ENCODE data around the gene CERS6.

Gene CERS6

DNA sequence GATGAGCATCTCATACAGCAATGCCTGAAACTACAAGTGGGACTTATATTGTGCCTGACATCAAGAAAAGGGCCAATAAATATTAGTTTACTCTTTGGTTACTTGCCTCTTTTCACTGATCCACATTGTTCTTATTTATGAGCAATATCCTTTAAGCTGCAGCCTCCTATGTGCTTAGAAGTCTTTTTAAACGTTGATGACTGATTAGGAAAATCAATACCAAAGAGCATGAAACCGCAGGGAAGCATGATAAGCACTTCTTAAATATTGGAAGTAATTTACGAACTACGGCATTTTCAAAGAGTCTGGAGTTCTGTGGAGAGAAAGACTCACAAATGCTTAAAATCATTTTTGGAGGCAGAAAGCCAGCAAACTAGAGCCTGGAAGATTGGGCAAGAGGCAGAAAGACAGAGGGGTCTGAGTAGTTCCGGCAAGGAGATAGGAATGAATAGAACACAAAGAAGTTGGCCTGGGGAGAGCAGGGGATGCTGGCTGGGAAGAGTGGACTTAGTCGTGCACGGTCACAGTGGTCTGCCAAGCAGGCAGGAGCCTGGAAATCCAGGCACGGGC lies 223.8 kb downstream of the CERS6 start:
- no peak for DNase-seq

DNA sequence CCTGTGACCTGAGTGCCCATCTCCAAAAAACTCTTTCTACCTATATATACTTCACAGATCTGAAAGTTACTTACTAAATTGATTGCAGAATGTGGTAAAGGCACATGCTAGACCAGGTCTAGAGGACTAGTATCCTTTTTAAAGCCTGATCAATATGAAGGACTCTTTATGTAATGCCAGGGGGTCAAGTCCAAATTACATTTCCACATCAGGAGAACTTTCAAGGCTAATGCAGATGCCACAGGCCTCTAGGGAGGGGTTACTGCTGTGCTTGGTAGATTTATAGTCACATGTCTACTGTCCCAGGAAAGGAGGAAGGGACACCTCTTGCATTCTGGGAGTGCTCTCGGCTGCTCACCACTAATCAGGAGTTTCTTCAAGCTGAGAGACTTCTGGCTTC lies 227.9 kb downstream of the CERS6 start:
- no peak for DNase-seq

DNA sequence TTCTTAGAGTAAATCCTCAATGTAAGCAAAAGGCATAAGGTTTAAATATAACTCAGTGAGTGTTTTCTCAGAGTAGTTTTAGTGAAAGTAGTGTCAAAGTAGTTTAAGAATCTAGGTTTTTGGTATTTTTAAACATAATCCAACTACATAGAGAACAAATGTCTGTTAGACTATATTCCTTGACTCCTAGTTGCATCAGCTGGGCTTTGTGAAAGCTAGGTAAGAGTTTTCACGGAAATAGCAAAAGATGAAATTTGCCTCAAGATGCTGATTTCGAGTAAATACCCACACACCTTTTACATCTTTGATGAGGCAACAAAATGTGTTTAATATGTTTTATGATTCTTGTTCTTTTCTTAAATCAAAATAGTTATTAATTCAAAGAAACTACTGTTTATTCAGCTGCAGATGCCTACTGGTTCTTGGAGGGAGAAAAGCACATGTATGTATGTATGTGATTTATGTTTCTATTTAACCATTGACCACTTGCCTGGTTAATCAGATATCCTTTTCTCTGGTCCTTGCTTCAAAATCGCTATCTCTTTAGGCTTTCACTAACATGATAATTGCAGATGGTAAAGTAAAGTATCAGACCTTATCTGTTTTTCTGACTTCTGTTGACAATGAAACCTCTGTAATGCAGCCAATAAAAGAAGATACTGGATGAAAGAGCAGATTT lies 229.0 kb downstream of the CERS6 start:
- peak; percentile 60 for DNase-seq

GRCh38 chr2:168685600-168686451 lies 229.8 kb downstream of the CERS6 start:
- peak; percentile 93 for DNase-seq

- DNase-seq: no peak
Measured at GRCh38 chr2:168686452-168687191, 230.6 kb downstream of the CERS6 start.

DNA sequence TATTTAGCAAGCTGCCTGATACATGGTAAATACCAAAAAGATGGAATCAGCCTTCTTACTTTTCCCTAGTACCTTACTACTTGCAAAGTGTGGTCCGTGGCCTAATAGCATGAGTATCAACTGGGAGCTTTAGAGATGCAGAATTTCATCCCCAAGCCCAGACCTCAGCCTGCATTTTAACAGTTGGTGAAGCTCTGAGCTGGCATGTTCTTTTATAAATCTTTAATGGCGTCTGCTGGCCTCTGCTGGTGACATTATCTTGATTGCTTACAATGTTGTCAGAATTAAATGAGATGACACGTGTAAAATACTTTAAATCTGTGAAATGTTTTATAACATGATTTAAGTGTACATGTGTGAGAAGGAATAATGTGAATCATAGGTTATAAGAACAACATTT lies 231.2 kb downstream of the CERS6 start:
- DNase-seq: no peak

- DNase-seq: no peak
Measured at GRCh38 chr2:168690381-168690885, 234.4 kb downstream of the CERS6 start.

- DNase-seq: no peak
Measured at GRCh38 chr2:168691221-168691620, 235.1 kb downstream of the CERS6 start.

DNA sequence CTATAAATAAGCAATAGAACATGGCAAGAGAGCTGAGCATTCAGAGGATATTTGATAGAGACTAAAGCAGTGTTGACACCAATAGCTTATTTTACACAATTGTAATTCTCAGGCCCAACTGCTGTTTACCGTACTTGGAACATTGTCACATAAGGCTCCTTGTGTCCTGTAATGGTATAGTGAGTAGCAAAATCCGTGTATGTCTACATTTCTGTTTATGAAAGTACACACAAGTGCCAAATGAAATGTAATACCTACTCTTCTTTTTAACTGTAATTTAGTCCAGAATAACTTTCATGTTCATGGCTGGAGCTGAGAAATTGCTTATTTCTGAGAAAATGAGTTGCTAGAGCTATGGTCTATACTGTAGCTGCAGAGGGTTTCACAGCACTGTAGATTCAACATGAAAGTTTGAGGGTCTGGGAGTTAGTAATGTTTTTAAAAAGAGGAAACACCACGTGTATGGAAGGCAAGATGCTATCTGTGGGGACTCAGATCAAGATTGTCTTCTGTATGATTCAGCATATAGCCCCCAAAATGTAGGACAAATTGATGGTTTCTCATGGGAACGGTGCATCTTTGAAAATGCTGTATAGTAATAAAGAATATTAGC lies 236.2 kb downstream of the CERS6 start:
- DNase-seq: no peak

- DNase-seq: peak; percentile 51
Measured at GRCh38 chr2:168694173-168694572, 238.1 kb downstream of the CERS6 start.

DNA sequence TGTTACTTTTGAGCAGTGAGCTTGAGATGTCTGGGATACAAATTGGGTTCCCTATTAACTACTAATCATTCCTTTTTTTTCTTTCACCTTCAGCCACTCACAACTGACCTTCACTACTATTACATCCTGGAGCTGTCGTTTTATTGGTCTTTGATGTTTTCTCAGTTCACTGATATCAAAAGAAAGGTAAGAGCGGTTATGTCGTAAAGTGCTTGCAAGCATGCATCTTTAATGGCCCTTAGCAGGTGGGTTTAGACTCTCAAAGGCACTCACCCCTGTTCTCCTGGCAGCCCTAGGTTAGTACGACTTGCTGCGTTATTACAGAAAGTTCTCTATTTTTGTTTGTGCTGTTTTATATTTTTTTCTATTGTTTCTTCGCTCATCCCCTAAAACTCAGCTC lies 238.8 kb downstream of the CERS6 start:
- no peak for DNase-seq

GRCh38 chr2:168697668-168698121 lies 241.6 kb downstream of the CERS6 start:
- no peak for DNase-seq

- DNase-seq: peak; percentile 88
Measured at GRCh38 chr2:168698969-168699368, 242.9 kb downstream of the CERS6 start.

GRCh38 chr2:168699844-168700417 lies 243.9 kb downstream of the CERS6 start:
- peak; percentile 56 for DNase-seq

- DNase-seq: no peak
Measured at GRCh38 chr2:168700615-168701245, 244.7 kb downstream of the CERS6 start.

GRCh38 chr2:168702579-168702978 lies 246.5 kb downstream of the CERS6 start:
- DNase-seq: no peak

- no peak for DNase-seq
Measured at GRCh38 chr2:168703926-168704325, 247.9 kb downstream of the CERS6 start.

GRCh38 chr2:168705534-168706470 lies 249.7 kb downstream of the CERS6 start:
- no peak for DNase-seq

- no peak for DNase-seq
Measured at GRCh38 chr2:168706806-168707205, 250.7 kb downstream of the CERS6 start.

DNA sequence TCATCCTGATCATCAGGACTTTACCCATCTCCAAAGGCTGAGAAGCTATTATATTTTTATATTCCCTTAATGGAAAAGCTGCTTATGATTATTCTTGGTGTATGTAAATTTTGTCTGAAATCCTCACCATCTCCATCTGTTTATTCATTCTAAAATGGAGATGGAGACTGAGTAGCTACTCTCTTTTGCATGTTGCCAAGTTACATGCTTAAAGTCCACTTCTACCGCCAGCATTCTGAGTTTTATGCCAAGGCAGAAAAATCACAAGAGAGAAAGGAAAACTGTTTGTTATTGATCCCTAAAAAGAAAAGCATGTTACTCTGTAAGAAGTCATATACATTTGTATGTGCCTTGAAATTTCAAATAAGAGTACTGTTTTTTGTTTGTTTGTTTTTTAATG lies 252.0 kb downstream of the CERS6 start:
- DNase-seq: no peak
